Keratinocyte (primary cell): ENCODE data around the gene CTPS2. TPM values are rescaled to one million over a fixed set of nuclear protein-coding genes. Genes with fewer than 3 reads are reported as not detected.

Experiments used
- DNase-seq: peaks from one replicate; pipeline ENCODE4 v3.0.0-alpha.2; 2011; ENCODE audit warnings: low read depth, missing footprints, low spot score
- FAIRE-seq: peaks from 2 replicates; lab custom pipeline; 2011; peaks lifted over from hg19 to GRCh38; lab: Jason Lieb, UNC
- H2AFZ ChIP-seq: 2 replicates; pipeline ENCODE4 v1.6.0; 2012; ENCODE audit warnings: low read length, control low read depth, inconsistent platforms; ENCODE audit not compliant: control insufficient read depth
- H3K27ac ChIP-seq: 2 replicates; pipeline ENCODE4 v1.5.1; 2011; ENCODE audit warnings: low read length; ENCODE audit not compliant: control insufficient read depth, insufficient read depth
- H3K27me3 ChIP-seq: 3 replicates; pipeline ENCODE4 v1.6.0; 2011; ENCODE audit warnings: low read length; ENCODE audit not compliant: control insufficient read depth, insufficient read depth; ENCODE audit errors: extremely low read depth
- H3K36me3 ChIP-seq, 2 experiments: 2 replicates in 1 of 2; 3 replicates in 1 of 2; pipeline ENCODE4 v1.5.1; 2011; ENCODE audit warnings: low read length in 2 of 2, mild to moderate bottlenecking in 1 of 2; ENCODE audit not compliant: control insufficient read depth in 2 of 2, insufficient read depth in 2 of 2; ENCODE audit errors: extremely low read depth in 1 of 2
- H3K4me1 ChIP-seq: 3 replicates; pipeline ENCODE4 v1.5.1; 2011; ENCODE audit warnings: low read length; ENCODE audit not compliant: control insufficient read depth, insufficient read depth; ENCODE audit errors: extremely low read depth
- H3K4me2 ChIP-seq: 3 replicates; pipeline ENCODE4 v1.6.0; 2011; ENCODE audit warnings: low read depth, low read length; ENCODE audit not compliant: control insufficient read depth, insufficient read depth; ENCODE audit errors: extremely low read depth
- H3K4me3 ChIP-seq, 3 experiments: fragments of 200-600 bp in 1 of 3; sonication (generic) in 1 of 3; 2 replicates in 2 of 3; 3 replicates in 1 of 3; pipeline ENCODE4 v1.5.1; 2011 to 2016; ENCODE audit warnings: low read length in 3 of 3, mild to moderate bottlenecking in 3 of 3, control low read depth in 2 of 3, inconsistent platforms in 1 of 3, low read depth in 1 of 3, mixed read lengths in 1 of 3, mixed run types in 1 of 3, moderate library complexity in 1 of 3; ENCODE audit not compliant: control insufficient read depth in 2 of 3, insufficient read depth in 2 of 3; ENCODE audit errors: extremely low read depth in 1 of 3
- H3K79me2 ChIP-seq: 2 replicates; pipeline ENCODE4 v1.6.0; 2012; ENCODE audit warnings: low read length; ENCODE audit not compliant: control insufficient read depth, insufficient read depth
- H3K9ac ChIP-seq: 3 replicates; pipeline ENCODE4 v1.6.0; 2011; ENCODE audit warnings: low read length; ENCODE audit not compliant: control insufficient read depth, insufficient read depth; ENCODE audit errors: extremely low read depth
- H3K9me1 ChIP-seq: 3 replicates; pipeline ENCODE4 v1.6.0; 2011; ENCODE audit warnings: low read length; ENCODE audit not compliant: control insufficient read depth, insufficient read depth; ENCODE audit errors: extremely low read depth
- H3K9me3 ChIP-seq: 2 replicates; pipeline ENCODE4 v1.5.1; 2012; ENCODE audit warnings: low read depth, low read length; ENCODE audit not compliant: control insufficient read depth
- H4K20me1 ChIP-seq: 3 replicates; pipeline ENCODE4 v1.6.0; 2011; ENCODE audit warnings: low read length; ENCODE audit not compliant: control insufficient read depth, insufficient read depth; ENCODE audit errors: extremely low read depth
- EZH2 ChIP-seq: IDR thresholded peaks from one replicate; pipeline ENCODE4 v1.6.1; 2012; ENCODE audit warnings: inconsistent platforms, mild to moderate bottlenecking, low read length, moderate library complexity
- dilution Hi-C: fragments of 300-500 bp; cut with MboI; formaldehyde crosslinking; loops from one replicate; pipeline ENCODE4 v1.7.0; 2020; ENCODE audit warnings: low sequenced_read_pairs; ENCODE audit not compliant: extremely low pct_ligation_motif_present
- polyA plus RNA-seq, 5 experiments: library from polyadenylated mRNA; depleted of rRNA in 3 of 5; stranded (reverse) in 3 of 5; stranded (forward) in 1 of 5; unstranded in 1 of 5; fragments of >200 nt; gene quantifications; 1 replicate in 1 of 5; 2 replicates in 3 of 5; 3 replicates in 1 of 5; pipeline versions ENCODE4 v1.2.1 to v1.2.3, GENCODE V29; 2011 to 2012; ENCODE audit warnings: missing spikeins in 2 of 5, low read depth in 1 of 5, low replicate concordance in 1 of 5
- TF ChIP-seq, protein P1 (sequence below), 3 experiments: IDR thresholded peaks in 1 of 3; conservative IDR thresholded peaks in 1 of 3; optimal IDR thresholded peaks in 1 of 3; 2 replicates in 2 of 3; 3 replicates in 1 of 3; pipeline versions ENCODE3 to v1.5.1; 2011; ENCODE audit warnings: low read length in 3 of 3, mild to moderate bottlenecking in 3 of 3, moderate library complexity in 2 of 3, control low read depth in 1 of 3, inconsistent platforms in 1 of 3; ENCODE audit not compliant: insufficient read depth in 2 of 3; ENCODE audit errors: extremely low read depth in 1 of 3

CTPS2 gene
- polyA plus RNA-seq, 1 donor (not counting 4 experiments of a cell fraction or from before 2014, with no cell fraction given), result 12.3 TPM

DNA sequence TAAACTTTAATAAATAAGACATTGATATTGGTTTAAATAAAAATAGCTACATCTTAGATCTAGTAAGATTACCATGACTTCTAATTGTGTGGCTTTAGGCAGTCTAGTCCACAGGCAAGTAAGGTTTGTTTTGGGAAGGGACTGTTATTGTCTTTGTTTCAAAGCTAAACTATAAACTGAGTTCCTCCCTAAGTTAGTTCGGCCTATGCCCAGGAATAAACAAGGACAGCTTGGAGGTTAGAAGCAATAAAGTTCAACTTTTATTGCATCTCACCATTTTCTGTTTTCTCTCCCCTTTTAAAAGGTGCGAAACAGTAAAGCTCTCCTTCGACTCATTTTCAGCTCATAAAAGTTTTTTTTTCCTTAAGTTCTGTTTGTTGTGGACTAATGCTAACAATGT is 133.0 kb downstream of the CTPS2 start:
- no peaks in the 10 kb centered on the region for H3K79me2 ChIP-seq
- H3K4me2 ChIP-seq, result no peak overlapping the region
- H4K20me1 ChIP-seq, result no peaks in the 10 kb centered on the region
- no peak for TF ChIP-seq EZH2
- TF ChIP-seq, protein P1, sequence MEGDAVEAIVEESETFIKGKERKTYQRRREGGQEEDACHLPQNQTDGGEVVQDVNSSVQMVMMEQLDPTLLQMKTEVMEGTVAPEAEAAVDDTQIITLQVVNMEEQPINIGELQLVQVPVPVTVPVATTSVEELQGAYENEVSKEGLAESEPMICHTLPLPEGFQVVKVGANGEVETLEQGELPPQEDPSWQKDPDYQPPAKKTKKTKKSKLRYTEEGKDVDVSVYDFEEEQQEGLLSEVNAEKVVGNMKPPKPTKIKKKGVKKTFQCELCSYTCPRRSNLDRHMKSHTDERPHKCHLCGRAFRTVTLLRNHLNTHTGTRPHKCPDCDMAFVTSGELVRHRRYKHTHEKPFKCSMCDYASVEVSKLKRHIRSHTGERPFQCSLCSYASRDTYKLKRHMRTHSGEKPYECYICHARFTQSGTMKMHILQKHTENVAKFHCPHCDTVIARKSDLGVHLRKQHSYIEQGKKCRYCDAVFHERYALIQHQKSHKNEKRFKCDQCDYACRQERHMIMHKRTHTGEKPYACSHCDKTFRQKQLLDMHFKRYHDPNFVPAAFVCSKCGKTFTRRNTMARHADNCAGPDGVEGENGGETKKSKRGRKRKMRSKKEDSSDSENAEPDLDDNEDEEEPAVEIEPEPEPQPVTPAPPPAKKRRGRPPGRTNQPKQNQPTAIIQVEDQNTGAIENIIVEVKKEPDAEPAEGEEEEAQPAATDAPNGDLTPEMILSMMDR (optimal IDR thresholded peaks at IDR 0.05 in 1 of 3, IDR thresholded peaks at IDR 0.05 in 1 of 3, conservative IDR thresholded peaks at IDR 0.05 in 1 of 3; ENCODE audit: extremely low read depth in 1 of 3, insufficient read depth in 2 of 3, low read length in 3 of 3), result no peak
- no peak overlapping the region for H3K9ac ChIP-seq
- no peak for DNase-seq
- FAIRE-seq, result no peak
- H3K27ac ChIP-seq, result no peak overlapping the region
- H3K4me1 ChIP-seq, result no peaks in the 10 kb centered on the region
- no peaks in the 10 kb centered on the region for H3K27me3 ChIP-seq
- no peaks in the 10 kb centered on the region for H3K36me3 ChIP-seq
- no peak overlapping the region for H2AFZ ChIP-seq
- dilution Hi-C loops, result no loop called here
- H3K4me3 ChIP-seq, result no peak overlapping the region
- H3K9me1 ChIP-seq, result no peaks in the 10 kb centered on the region
- no peaks in the 10 kb centered on the region for H3K9me3 ChIP-seq

DNA sequence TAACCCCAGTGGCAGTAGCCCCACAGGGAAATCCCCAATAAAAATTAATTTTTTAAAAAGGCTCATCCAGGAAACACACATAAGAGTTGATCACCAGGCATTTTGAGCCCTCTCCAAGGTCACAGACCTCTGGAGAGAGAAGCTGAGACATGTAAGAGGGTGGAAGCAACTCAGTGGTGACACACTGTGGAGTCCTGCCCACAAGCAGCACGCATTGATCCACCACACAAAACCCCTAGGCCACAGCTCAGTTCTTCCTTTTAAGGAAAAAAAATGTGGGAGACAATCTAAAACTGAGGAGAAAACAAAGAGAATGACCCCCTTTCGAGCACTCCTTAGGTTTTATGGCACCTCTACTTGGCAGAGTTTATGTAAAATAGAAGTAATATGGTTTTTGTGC is 134.3 kb downstream of the CTPS2 start:
- Histone ChIP-seq H3K27me3 (no peaks in the 10 kb centered on the region), H3K9me1 (no peaks in the 10 kb centered on the region), H3K36me3 (no peaks in the 10 kb centered on the region), H3K4me2 (no peak overlapping the region), H3K4me3 (no peak overlapping the region), H3K27ac (no peak overlapping the region), H3K4me1 (no peaks in the 10 kb centered on the region), H3K79me2 (no peaks in the 10 kb centered on the region), H4K20me1 (no peaks in the 10 kb centered on the region), H3K9ac (no peak overlapping the region), H3K9me3 (no peaks in the 10 kb centered on the region), H2AFZ (no peak overlapping the region)
- DNase-seq (no peak), FAIRE-seq (no peak)
- dilution Hi-C loops, result no loop called here
- no peak for TF ChIP-seq EZH2
- TF ChIP-seq, protein P1 (optimal IDR thresholded peaks at IDR 0.05 in 1 of 3, IDR thresholded peaks at IDR 0.05 in 1 of 3, conservative IDR thresholded peaks at IDR 0.05 in 1 of 3; ENCODE audit: extremely low read depth in 1 of 3, insufficient read depth in 2 of 3, low read length in 3 of 3), result peak in 2 of 3 experiments; percentile 6 to 26
